H7 (cell line): ENCODE data around the gene ADGRB3. TPM values are rescaled to one million over a fixed set of nuclear protein-coding genes. Genes with fewer than 3 reads are reported as not detected.
"Not testable (repeated sequence)": the region's sequence is repeated elsewhere in the genome, so short reads cannot be mapped to it uniquely, and the experiment has no call there.

Source experiments
- DNase-seq: peaks from one replicate; pipeline ENCODE4 v3.0.0; 2012
- H3K27me3 ChIP-seq: 2 replicates; pipeline ENCODE4 v1.6.0; 2011; ENCODE audit warnings: mild to moderate bottlenecking, low read length; ENCODE audit not compliant: control insufficient read depth, insufficient read depth
- H3K36me3 ChIP-seq: replicated peaks from 2 replicates; pipeline ENCODE4 v1.5.1; 2011; ENCODE audit warnings: low read length; ENCODE audit not compliant: control insufficient read depth, insufficient read depth
- H3K4me3 ChIP-seq: 2 replicates; pipeline ENCODE4 v1.5.1; 2011; ENCODE audit warnings: low read depth, mild to moderate bottlenecking, control low read depth, low read length, moderate library complexity; ENCODE audit not compliant: insufficient read depth
- total RNA-seq: library from RNA; depleted of rRNA; stranded (reverse); fragments of >200 nt; shearing (Covaris generic); gene quantifications from 2 replicates; pipeline ENCODE4 v1.2.3, GENCODE V29; 2014

ADGRB3 gene
- total RNA-seq, 1 experiment from 2014 or later, result 0.21 TPM

GRCh38 chr6:68981668-68982067, 346.6 kb downstream of the ADGRB3 start:
- H3K36me3 ChIP-seq, DNase-seq, H3K27me3 ChIP-seq, H3K4me3 ChIP-seq: not testable (repeated sequence)

GRCh38 chr6:68988698-68989097, 353.6 kb downstream of the ADGRB3 start:
- H3K4me3 ChIP-seq, result no peak overlapping the region
- no peaks in the 10 kb centered on the region for H3K27me3 ChIP-seq
- H3K36me3 ChIP-seq, result no peaks in the 10 kb centered on the region
- DNase-seq, result no peak

GRCh38 chr6:68990317-68990716, 355.2 kb downstream of the ADGRB3 start:
- Histone ChIP-seq H3K36me3 (no peaks in the 10 kb centered on the region), H3K27me3 (no peaks in the 10 kb centered on the region), H3K4me3 (no peak overlapping the region)
- no peak for DNase-seq

- H3K36me3 ChIP-seq, result no peaks in the 10 kb centered on the region
- DNase-seq, result no peak
- no peaks in the 10 kb centered on the region for H3K27me3 ChIP-seq
- H3K4me3 ChIP-seq, result no peak overlapping the region
Observed at GRCh38 chr6:68993911-68994310, 358.8 kb downstream of the ADGRB3 start.

- DNase-seq, result no peak
- Histone ChIP-seq H3K36me3 (no peaks in the 10 kb centered on the region), H3K27me3 (no peaks in the 10 kb centered on the region)
Observed at GRCh38 chr6:68994521-68994920, 359.4 kb downstream of the ADGRB3 start.

GRCh38 chr6:69005199-69005598, 370.1 kb downstream of the ADGRB3 start:
- no peak overlapping the region for H3K4me3 ChIP-seq
- no peak for DNase-seq

More at GRCh38 chr6:68994521-68994920, 359.4 kb downstream of the ADGRB3 start:
- H3K4me3 ChIP-seq, result no peak overlapping the region

GRCh38 chr6:69007781-69008180, 372.7 kb downstream of the ADGRB3 start:
- Histone ChIP-seq H3K27me3 (no peaks in the 10 kb centered on the region), H3K4me3 (no peak overlapping the region), H3K36me3 (no peaks in the 10 kb centered on the region)
- peak; percentile 3 for DNase-seq

More at GRCh38 chr6:69005199-69005598, 370.1 kb downstream of the ADGRB3 start:
- Histone ChIP-seq H3K36me3 (no peaks in the 10 kb centered on the region), H3K27me3 (no peaks in the 10 kb centered on the region)

- no peak overlapping the region for H3K4me3 ChIP-seq
- no peaks in the 10 kb centered on the region for H3K27me3 ChIP-seq
- no peak for DNase-seq
- H3K36me3 ChIP-seq, result no peaks in the 10 kb centered on the region
Observed at GRCh38 chr6:69012211-69012610, 377.1 kb downstream of the ADGRB3 start.

GRCh38 chr6:69012876-69013275, 377.8 kb downstream of the ADGRB3 start:
- no peak overlapping the region for H3K4me3 ChIP-seq

GRCh38 chr6:69018906-69019305, 383.8 kb downstream of the ADGRB3 start:
- H3K36me3 ChIP-seq, result no peaks in the 10 kb centered on the region

More at GRCh38 chr6:69012876-69013275, 377.8 kb downstream of the ADGRB3 start:
- Histone ChIP-seq H3K36me3 (no peaks in the 10 kb centered on the region), H3K27me3 (no peaks in the 10 kb centered on the region)
- DNase-seq, result no peak

GRCh38 chr6:69019832-69020231, 384.8 kb downstream of the ADGRB3 start:
- DNase-seq, result no peak
- H3K36me3 ChIP-seq, result no peaks in the 10 kb centered on the region
- H3K27me3 ChIP-seq, result no peaks in the 10 kb centered on the region
- H3K4me3 ChIP-seq, result no peak overlapping the region

More at GRCh38 chr6:69018906-69019305, 383.8 kb downstream of the ADGRB3 start:
- H3K4me3 ChIP-seq, result no peak overlapping the region
- no peaks in the 10 kb centered on the region for H3K27me3 ChIP-seq
- no peak for DNase-seq

- Histone ChIP-seq H3K4me3 (no peak overlapping the region), H3K36me3 (no peaks in the 10 kb centered on the region), H3K27me3 (no peaks in the 10 kb centered on the region)
- DNase-seq, result no peak
Observed at GRCh38 chr6:69022993-69023392, 387.9 kb downstream of the ADGRB3 start.

- H3K27me3 ChIP-seq, result no peaks in the 10 kb centered on the region
- no peaks in the 10 kb centered on the region for H3K36me3 ChIP-seq
- DNase-seq, result no peak
- H3K4me3 ChIP-seq, result no peak overlapping the region
Observed at GRCh38 chr6:69026243-69026642, 391.2 kb downstream of the ADGRB3 start.

- no peaks in the 10 kb centered on the region for H3K36me3 ChIP-seq
- no peaks in the 10 kb centered on the region for H3K27me3 ChIP-seq
- DNase-seq, result no peak
- no peak overlapping the region for H3K4me3 ChIP-seq
Observed at GRCh38 chr6:69026715-69027114, 391.6 kb downstream of the ADGRB3 start.

GRCh38 chr6:69027861-69028260, 392.8 kb downstream of the ADGRB3 start:
- H3K36me3 ChIP-seq, result no peaks in the 10 kb centered on the region
- no peaks in the 10 kb centered on the region for H3K27me3 ChIP-seq
- H3K4me3 ChIP-seq, result no peak overlapping the region
- no peak for DNase-seq

GRCh38 chr6:69038841-69039240, 403.8 kb downstream of the ADGRB3 start:
- Histone ChIP-seq H3K36me3 (no peaks in the 10 kb centered on the region), H3K27me3 (no peaks in the 10 kb centered on the region), H3K4me3 (no peak overlapping the region)
- no peak for DNase-seq
